ENCODE results near the gene SPRY1. TPM values are rescaled to one million over a fixed set of nuclear protein-coding genes. Genes with fewer than 3 reads are reported as not detected.

The SPRY1 gene
- total RNA-seq, 2 donors from 2014 or later: 147 to 215 TPM

DNA sequence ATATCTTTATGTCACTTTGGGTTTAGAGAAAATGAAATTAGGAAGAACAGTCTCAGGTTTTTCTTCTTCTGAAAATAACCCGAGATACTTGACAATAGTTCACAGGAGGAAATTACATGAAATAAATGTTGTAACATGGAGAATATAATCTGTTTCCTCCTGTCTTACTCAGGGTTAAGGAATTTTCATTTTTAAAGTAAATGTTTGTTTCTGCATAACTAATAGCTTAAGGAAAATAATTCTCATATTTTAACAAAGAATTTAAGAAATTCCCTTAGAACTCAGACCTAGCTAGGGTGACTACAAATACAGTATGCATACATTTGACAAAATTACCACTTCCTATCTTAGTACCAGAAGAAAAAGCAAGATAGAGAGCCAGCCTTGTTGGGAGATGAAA, 17.2 kb upstream of the SPRY1 start:
- no peak overlapping the region for H3K4me3 ChIP-seq

DNA sequence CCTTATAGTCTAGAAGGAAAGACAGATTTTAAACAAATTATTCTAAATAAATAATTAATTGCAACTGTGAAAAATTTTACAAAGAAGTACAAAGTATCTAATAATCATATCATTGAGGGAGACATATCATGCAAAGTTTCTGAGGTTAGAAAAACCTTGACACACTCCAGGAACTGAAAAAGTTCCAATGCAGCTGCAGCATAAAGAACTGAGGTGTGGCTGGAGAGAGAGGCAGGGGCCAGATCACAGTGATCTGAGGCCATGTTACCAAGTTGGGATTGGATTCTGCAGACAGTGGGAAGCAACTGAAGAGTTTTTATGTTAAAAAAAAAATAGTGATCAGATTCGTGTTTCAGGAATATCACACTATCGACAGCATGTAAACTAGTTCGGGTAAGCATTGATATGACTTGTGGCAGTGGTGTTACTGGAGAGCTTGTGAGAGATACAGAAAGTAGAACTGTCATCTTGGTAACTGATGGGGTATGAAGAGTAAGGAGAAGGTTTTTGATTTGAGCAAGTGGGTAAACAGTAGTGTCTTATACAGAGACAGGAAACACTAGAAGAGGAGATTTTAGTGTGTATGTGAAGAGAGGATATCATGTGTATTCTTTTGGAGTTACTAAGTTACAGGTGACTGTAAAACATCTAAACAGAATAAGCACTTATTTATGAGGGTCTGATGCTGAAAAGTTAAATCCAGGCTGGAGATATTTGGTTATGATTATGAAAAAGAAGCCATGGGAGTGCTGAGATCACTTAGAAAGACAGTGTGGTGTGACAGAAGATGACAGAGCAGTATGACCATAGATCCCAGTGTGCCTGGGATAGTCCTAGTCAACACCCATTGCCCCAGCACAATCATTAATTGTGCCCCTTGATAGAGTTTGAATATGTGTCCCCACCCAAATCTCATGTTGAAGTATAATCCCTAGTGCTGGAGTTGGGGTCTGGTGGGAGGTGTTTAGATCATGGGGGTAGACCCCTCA, 15.6 kb upstream of the SPRY1 start:
- Histone ChIP-seq H3K36me3 (no peaks in the 10 kb centered on the region), H3K4me3 (no peak overlapping the region), H3K9me3 (no peaks in the 10 kb centered on the region), H3K4me1 (ENCODE audit: control insufficient read depth in 1 of 2, low read depth in 2 of 2) (peaks cover 0 to 3% of the 10 kb centered on the region in 2 donors), H3K27me3 (replicated peaks; ENCODE audit: insufficient read depth) (no peaks in the 10 kb centered on the region), H3K27ac (no peak overlapping the region)
- DNase-seq (ENCODE audit: low spot score): no peak
- TF ChIP-seq, protein P1, sequence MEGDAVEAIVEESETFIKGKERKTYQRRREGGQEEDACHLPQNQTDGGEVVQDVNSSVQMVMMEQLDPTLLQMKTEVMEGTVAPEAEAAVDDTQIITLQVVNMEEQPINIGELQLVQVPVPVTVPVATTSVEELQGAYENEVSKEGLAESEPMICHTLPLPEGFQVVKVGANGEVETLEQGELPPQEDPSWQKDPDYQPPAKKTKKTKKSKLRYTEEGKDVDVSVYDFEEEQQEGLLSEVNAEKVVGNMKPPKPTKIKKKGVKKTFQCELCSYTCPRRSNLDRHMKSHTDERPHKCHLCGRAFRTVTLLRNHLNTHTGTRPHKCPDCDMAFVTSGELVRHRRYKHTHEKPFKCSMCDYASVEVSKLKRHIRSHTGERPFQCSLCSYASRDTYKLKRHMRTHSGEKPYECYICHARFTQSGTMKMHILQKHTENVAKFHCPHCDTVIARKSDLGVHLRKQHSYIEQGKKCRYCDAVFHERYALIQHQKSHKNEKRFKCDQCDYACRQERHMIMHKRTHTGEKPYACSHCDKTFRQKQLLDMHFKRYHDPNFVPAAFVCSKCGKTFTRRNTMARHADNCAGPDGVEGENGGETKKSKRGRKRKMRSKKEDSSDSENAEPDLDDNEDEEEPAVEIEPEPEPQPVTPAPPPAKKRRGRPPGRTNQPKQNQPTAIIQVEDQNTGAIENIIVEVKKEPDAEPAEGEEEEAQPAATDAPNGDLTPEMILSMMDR (IDR thresholded peaks at IDR 0.05): no peak
- ATAC-seq (ENCODE audit: insufficient number of reproducible peaks, low FRiP score, low read depth): no peak

More for the DNA sequence above, 17.2 kb upstream of the SPRY1 start:
- ATAC-seq (ENCODE audit: insufficient number of reproducible peaks, low FRiP score, low read depth): no peak
- Histone ChIP-seq H3K36me3 (no peaks in the 10 kb centered on the region), H3K27ac (no peak overlapping the region), H3K4me1 (ENCODE audit: control insufficient read depth in 1 of 2, low read depth in 2 of 2) (no peaks in the 10 kb centered on the region), H3K27me3 (replicated peaks; ENCODE audit: insufficient read depth) (no peaks in the 10 kb centered on the region), H3K9me3 (no peaks in the 10 kb centered on the region)
- TF ChIP-seq, protein P1 (IDR thresholded peaks at IDR 0.05): no peak
- DNase-seq (ENCODE audit: low spot score): no peak

DNA sequence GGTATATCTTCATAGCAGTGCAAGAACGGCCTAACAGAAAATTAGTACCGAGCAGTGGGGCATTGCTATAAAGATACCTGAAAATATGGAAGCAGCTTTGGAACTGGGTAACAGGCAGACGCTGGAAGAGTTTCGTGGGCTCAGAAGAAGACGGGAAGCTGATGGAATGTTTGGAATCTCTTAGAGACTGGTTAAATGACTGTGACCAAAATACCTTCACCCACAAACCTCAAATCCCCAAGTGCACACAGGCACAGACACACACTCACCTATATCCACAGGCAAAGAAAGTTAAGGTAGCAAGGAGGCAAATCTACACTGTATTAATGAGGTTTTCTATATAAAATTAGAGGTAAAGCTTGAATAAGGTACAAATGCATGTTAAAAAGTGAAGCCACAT, 14.6 kb upstream of the SPRY1 start:
- DNase-seq (ENCODE audit: low spot score) (no peak), ATAC-seq (ENCODE audit: insufficient number of reproducible peaks, low FRiP score, low read depth) (no peak)
- H3K4me1 ChIP-seq (ENCODE audit: control insufficient read depth in 1 of 2, low read depth in 2 of 2): peaks cover under 1 to 13% of the 10 kb centered on the region in 2 donors
- no peak overlapping the region for H3K4me3 ChIP-seq
- no peaks in the 10 kb centered on the region for H3K27me3 ChIP-seq (replicated peaks; ENCODE audit: insufficient read depth)
- no peak overlapping the region for H3K27ac ChIP-seq
- TF ChIP-seq, protein P1 (IDR thresholded peaks at IDR 0.05): no peak
- H3K36me3 ChIP-seq: no peaks in the 10 kb centered on the region
- no peaks in the 10 kb centered on the region for H3K9me3 ChIP-seq

DNA sequence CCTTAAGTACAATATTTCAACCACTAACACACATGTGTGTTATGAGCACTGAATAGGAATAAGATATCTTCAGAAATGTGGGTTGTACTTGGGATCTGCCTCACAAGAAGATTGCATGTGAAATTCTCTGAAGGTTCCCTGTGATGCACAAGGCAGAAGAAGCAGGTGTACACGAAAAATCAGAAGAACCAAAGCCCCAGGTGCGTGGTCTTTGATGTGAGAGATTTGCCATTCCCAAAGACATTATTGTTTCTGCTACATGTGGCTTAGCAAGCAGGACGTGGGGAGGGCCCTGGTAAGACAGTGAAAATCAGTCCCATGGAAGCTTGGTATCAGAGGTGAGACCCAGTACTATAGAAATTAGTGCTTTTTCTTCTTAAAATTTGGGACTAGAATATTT, 13.0 kb upstream of the SPRY1 start:
- no peak for ATAC-seq (ENCODE audit: insufficient number of reproducible peaks, low FRiP score, low read depth)
- H3K4me1 ChIP-seq (ENCODE audit: control insufficient read depth in 1 of 2, low read depth in 2 of 2): peaks cover 7 to 19% of the 10 kb centered on the region in 2 donors
- TF ChIP-seq, protein P1 (IDR thresholded peaks at IDR 0.05): no peak

DNA sequence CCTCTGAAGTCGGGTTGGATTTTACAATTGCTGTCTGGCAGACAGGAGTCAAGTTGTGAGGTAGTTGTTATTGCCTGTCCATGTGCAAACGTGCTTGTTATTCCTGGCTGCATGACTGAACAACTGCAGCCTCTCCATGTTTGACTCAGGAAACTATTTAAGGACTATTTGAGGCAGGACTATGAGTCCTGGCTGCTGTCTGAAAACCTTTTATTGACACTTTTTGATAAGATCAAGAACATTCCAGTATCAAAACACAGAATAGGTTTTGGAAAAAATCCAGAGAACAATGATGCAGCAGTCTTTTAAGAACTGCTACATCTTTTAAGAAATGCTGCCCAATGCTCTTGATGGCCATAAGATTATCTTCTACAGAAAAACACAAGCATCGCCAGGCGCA, 10.0 kb upstream of the SPRY1 start:
- H3K4me1 ChIP-seq (ENCODE audit: control insufficient read depth in 1 of 2, low read depth in 2 of 2): peaks cover 7 to 19% of the 10 kb centered on the region in 2 donors
- no peaks in the 10 kb centered on the region for H3K36me3 ChIP-seq
- TF ChIP-seq, protein P1 (IDR thresholded peaks at IDR 0.05): no peak
- no peaks in the 10 kb centered on the region for H3K9me3 ChIP-seq
- peak overlapping the region; percentile 74 to 76 for H3K27ac ChIP-seq
- no peak for DNase-seq (ENCODE audit: low spot score)
- no peak overlapping the region for H3K4me3 ChIP-seq
- peak; percentile 92 for ATAC-seq (ENCODE audit: insufficient number of reproducible peaks, low FRiP score, low read depth)
- no peaks in the 10 kb centered on the region for H3K27me3 ChIP-seq (replicated peaks; ENCODE audit: insufficient read depth)

More for the DNA sequence above, 13.0 kb upstream of the SPRY1 start:
- no peak for DNase-seq (ENCODE audit: low spot score)
- Histone ChIP-seq H3K27ac (no peak overlapping the region), H3K4me3 (no peak overlapping the region), H3K36me3 (no peaks in the 10 kb centered on the region), H3K27me3 (replicated peaks; ENCODE audit: insufficient read depth) (no peaks in the 10 kb centered on the region), H3K9me3 (no peaks in the 10 kb centered on the region)
